A172 (cell line): ENCODE measurements around the gene ACSF3. TPM values are rescaled to one million over a fixed set of nuclear protein-coding genes. Genes with fewer than 3 reads are reported as not detected.
A peak's percentile ranks its signal among the peaks of the same experiment; 100 is the strongest.

Source experiments
- DNase-seq: peaks from one replicate; pipeline ENCODE4 v3.0.0-alpha.2; 2015; ENCODE audit warnings: low spot score
- total RNA-seq: library from RNA; depleted of rRNA; stranded (reverse); fragments of >200 nt; shearing (Covaris generic); gene quantifications from 2 replicates; pipeline ENCODE4 v1.2.3, GENCODE V29; 2014

The ACSF3 gene
- total RNA-seq, 1 experiment from 2014 or later: 49.0 TPM

DNA sequence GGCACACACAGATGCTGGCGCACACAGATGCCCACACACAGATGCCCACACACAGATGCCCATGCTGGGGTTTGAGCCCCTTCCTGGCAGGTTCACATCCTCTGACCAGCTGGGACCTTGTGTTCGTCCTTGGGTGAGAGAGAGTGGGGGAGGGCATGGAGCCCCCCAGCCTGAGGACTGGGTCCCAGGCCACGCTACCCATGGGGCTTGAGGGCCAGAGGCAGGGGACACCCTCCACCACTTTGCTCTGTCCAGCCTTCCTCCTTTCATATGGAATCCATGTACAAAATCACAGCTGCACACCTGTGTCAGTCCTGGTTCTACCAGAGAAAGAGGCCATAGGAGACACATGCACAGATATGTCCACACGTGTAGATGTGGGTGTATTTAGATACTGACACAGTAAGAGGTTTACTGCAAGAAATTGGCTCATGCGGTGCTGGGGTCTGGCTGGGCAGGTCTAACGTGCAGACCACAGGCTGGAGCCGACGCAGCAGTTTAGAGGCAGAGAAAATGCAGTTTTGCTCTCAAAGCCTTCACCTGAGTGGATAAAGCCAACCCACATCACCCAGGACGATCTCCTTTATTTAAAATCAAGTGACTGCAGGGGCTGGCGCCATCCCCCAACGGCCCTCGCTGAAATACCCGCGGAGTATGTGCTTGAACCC, 95.8 kb downstream of the ACSF3 start:
- DNase-seq: no peak

DNA sequence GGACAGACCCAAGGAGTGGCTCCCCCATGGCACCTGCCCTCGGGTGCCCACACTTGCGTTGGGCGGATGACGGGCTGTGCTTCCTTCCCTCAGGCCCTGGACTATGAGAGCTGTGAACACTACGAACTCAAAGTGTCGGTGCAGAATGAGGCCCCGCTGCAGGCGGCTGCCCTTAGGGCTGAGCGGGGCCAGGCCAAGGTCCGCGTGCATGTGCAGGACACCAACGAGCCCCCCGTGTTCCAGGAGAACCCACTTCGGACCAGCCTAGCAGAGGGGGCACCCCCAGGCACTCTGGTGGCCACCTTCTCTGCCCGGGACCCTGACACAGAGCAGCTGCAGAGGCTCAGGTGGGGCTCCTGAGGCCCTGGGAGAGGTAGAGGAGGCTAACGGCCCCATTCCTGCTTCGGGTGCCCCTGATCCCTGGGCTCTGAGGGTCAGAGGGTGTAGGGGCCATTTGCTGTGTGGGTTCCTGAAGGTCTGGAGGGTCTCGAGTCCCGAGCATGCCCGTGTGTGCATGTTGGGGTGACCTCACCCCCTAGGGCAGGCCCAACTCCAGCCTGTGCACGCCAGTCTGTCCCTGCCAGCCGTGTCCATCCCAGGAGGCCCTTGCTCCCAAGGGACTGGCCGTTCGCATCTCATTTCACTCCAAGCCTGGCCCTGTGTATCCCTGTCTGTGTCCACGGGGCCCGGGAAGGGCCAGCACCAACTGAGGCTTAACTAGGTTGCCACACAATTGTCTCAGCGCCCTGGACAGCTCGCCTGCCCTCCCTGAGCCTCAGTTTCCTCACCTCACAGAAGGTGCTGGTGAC, 96.7 kb downstream of the ACSF3 start:
- DNase-seq: no peak

DNA sequence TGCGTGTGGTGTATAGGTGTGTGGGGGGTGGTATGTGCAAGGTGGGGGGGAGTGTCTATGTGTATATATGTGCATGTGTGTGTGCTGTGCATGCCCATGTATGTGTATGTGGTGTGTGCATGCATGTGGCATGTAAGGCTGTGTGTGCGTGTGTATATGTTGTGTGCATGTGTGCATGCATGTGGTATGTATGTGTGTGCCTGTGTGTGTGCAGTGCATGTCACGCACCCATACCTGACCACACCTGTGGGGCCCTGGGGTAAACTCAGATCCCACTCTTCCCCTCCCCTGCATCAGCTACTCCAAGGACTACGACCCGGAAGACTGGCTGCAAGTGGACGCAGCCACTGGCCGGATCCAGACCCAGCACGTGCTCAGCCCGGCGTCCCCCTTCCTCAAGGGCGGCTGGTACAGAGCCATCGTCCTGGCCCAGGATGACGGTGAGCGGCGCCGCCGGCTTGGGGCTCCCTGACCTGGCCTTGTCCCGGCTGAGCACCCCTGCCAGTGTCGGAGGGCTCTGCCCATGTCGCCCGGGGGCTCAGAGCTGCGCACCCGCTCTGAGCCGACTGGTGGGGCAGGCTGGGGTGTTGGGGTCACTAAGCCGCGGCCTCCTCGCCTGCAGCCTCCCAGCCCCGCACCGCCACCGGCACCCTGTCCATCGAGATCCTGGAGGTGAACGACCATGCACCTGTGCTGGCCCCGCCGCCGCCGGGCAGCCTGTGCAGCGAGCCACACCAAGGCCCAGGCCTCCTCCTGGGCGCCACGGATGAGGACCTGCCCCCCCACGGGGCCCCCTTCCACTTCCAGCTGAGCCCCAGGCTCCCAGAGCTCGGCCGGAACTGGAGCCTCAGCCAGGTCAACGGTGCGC, 97.6 kb downstream of the ACSF3 start:
- no peak for DNase-seq

DNA sequence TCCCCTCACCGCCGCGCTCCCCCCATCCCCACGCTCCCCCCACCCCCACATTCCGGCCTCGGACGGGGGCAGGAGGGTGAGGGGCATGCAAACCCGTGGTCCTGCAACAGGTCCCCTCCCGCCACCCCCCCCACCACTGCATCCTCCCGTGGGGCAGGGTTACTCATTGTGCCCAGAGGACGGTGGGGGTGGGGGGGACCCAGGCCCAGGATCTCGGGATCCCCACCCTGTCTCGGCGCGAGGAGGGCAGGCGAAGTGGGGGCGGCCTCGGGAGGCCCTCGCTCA, 98.2 kb downstream of the ACSF3 start:
- DNase-seq: no peak

DNA sequence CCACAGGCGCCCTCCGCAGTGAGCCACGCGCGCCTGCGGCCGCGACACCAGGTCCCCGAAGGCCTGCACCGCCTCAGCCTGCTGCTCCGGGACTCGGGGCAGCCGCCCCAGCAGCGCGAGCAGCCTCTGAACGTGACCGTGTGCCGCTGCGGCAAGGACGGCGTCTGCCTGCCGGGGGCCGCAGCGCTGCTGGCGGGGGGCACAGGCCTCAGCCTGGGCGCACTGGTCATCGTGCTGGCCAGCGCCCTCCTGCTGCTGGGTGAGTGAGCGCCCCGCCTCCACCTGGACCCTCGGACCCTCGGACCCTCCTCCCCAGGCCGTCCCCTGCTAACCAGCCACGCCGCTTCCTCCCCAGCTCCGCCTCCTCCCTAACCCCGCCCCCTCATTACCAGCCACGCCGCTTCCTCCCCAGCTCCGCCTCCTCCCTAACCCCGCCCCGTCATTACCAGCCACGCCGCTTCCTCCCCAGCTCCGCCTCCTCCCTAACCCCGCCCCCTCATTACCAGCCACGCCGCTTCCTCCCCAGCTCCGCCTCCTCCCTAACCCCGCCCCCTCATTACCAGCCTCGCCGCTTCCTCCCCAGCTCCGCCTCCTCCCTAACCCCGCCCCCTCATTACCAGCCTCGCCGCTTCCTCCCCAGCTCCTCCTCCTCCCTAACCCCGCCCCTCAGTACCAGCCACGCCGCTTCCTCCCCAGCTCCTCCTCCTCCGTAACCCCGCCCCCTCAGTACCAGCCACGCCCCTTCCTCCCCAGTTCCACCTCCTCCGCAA, 98.7 kb downstream of the ACSF3 start:
- DNase-seq: peak; percentile 62

DNA sequence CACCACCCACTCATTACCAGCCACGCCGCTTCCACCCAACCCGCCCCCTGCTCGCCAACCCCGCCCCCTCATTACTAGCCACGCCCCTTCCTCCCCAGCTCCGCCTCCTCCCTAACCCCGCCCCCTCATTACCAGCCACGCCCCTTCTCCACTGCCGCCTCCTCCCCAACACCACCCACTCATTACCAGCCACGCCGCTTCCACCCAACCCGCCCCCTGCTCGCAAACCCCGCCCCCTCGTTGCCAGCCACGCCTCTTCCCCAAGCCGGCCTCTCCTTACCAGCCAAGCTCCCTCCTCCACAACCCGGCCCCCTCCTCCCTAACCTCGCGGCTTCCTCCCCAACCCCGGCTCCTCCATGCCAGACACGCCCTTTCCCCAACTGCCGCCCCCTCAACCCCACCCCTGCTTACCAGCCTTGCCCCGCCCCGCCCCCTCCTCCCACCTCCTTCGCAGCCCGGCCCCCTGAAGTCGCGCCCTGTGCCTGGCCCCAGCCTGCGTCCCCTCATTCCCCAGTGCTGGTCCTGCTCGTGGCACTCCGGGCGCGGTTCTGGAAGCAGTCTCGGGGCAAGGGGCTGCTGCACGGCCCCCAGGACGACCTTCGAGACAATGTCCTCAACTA, 99.4 kb downstream of the ACSF3 start:
- DNase-seq: peak; percentile 39

DNA sequence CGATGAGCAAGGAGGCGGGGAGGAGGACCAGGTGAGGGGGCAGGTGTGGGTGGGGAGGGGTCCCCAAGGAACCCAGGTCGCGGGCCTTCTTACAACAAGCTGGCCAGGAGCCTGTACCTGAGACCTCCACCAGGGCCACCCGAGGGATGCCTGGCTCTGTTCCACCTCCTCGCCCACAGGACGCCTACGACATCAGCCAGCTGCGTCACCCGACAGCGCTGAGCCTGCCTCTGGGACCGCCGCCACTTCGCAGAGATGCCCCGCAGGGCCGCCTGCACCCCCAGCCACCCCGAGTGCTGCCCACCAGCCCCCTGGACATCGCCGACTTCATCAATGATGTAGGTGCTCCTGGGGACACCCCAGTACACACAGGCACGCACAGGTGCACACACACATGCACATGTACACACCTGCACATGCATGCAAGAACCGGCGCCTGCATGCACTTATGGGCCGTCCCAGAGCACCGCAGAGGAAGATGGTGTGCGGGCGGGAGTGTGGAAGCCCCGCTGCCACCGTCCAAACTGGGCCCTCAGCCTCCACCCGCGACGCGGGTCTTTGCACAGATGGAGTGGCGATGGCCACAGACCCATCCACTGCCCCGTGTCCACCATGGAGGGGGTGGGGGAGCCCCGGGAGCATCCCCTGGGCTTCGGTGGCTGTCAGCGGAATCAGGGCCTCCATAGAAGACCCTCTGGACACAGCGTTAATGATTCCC, 100.1 kb downstream of the ACSF3 start:
- DNase-seq: no peak

DNA sequence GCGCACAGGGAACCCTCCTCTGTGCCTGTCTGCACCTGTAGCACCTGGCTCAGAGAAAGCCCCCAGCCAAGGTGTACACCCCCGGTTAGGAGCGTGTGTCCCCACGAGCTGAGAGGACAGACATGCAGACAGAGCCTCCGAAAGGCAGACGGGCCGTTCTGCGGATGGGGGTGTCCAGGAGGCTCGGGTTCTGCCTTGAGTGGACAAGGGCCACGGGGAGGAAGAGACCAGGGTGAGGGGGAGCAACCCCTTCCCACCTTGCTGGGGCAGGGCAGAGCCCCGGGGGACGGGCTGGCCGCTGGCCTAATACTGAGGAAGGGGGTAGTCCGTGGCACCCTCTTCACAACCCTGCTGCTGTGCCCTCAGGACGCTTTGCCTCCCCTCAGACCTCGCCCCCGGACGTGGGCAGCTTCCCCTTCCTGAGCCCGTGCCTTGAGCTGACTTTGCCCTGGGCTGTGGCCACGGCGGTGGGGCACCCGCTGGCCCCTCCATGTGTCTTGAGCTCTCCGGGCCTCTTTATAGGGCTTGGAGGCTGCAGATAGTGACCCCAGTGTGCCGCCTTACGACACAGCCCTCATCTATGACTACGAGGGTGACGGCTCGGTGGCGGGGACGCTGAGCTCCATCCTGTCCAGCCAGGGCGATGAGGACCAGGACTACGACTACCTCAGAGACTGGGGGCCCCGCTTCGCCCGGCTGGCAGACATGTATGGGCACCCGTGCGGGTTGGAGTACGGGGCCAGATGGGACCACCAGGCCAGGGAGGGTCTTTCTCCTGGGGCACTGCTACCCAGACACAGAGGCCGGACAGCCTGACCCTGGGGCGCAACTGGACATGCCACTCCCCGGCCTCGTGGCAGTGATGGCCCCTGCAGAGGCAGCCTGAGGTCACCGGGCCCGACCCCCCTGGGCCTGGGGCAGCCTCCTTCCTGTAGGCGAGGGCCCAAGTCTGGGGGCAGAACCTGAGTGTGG, 101.0 kb downstream of the ACSF3 start:
- DNase-seq: no peak

DNA sequence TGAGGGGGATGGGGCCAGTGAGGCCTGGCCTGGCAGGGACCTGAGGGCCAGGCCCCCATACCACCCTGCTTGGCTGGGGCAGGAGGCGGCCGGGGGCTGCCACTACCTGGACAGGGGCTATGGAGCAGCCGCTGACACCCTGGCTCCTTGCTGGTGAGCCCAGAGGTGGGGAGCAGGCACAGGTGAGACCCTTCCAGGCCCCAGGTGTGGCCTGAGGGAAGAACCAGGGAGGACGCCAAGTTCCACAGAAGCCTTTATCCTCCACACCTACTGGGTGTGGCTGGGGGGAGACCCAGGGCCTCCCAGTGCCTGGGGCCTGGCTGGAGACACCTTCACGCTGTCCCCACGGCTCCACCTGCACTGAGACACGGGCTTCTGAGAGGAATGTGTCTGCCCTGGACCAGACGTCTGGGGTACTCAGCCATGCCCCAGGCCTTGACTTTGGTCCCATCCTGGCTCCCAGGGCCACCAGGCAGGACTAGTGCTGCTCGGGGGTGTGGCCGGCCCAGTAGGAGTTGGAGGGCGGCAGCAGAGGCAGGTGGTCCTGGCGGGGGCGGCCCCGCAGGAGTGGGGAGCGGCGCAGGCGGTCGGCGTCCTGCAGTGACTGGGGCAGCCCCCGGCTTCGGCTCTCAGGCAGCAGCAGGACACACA, 102.0 kb downstream of the ACSF3 start:
- no peak for DNase-seq

DNA sequence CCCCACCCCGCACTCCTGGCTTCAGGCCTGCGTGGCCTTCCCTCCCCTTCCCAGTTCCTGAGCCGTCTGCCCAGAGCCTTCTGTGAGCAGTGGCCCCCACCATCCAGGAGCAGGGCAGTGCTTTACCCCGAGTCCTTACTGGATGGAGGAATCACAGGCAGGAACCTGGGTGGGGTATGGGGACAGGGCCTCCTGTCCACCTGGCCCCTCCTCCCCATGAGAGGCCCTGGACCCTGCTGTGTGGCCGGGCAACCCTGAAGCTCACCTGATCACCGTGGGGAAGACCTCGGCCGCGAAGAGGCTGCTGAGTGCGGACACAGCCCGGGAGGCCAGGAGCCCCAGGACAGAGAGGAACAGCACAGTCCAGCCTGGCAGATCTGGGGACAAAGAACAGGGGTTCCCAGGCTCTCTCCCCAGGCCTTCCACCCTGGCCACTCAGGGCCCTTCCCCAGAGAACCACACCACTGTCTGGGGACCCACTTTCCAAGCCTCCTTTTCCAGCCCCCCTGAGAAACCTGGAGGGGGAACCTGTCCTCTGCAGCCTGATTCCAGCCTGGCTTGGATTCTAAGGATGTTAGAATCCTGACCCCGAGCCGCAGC, 103.5 kb downstream of the ACSF3 start:
- DNase-seq: no peak

DNA sequence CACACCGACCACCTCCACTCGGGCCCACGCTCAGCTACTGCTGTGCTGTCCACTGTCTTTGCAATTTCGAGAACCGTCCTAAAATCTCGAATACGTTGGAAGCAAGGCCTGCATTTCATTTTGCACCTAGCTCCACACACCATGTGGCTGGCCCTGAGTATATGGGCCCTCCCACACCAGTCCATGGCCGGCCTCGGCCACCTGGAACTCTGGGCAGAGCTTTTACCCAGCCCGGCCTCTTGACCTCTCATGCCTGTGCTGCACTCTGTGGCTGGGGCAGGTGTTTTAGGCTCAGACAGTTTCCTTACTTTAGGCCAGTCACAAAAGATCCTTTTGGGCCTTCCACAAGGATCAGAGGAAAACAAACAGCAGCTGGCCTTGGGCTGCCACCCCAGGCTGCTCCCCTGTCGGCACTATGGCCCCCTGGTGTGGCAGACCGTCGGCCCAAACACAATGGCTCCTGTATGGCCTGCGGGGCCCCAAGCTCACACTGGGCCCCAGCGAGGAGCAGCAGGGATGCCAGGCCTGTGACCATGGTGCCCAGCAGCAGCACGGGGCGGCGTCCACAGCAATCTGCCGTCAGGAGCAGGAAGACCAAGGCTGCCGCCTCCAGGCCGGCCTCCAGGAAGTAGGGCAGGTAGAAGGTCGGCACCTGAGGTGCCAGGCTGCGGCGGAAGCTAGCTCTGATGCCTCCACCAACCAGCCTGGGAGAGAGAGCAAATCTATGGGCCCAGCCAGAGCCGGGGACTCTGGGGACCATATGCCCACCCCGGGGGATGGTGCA, 104.2 kb downstream of the ACSF3 start:
- DNase-seq: peak; percentile 22

DNA sequence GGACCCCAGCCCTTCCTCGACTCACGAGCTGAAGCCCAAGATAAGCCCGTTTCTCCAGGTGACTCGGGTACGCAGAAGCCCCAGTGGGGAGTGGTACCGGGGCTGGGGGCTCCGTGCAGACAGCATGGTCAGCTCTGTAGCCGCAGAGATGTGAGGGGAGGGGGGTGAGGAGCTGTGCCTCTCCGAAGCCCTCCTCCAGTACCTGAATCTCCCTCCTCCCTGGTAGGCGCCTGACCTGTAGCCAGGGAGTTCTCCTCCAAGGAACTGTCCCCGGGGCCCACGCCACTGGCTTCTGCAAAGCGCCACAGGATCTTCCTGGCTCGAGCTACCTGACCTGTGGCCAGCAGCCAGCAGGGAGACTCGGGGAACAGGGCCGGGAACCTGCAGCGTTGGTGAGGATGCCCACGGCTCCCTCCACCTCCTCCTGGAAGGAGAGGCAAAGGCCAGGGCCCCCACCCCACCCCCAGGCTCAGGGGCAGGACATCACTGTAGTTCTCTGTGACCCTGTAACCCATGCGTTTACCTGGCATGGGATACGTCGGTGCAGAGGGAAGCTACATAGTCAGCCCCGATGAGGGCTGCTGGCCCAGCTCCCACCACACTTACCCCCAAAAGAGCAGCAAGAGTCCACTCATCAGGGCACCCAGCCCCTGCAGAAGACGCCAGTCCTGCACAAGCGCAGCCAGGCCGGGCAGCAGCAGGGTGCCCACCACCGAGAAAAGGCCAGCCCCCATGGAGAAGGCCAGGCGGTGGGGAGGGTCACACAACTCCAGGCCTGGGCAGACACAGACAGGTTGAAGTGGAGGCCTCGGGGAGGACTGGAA, 105.0 kb downstream of the ACSF3 start:
- DNase-seq: no peak

DNA sequence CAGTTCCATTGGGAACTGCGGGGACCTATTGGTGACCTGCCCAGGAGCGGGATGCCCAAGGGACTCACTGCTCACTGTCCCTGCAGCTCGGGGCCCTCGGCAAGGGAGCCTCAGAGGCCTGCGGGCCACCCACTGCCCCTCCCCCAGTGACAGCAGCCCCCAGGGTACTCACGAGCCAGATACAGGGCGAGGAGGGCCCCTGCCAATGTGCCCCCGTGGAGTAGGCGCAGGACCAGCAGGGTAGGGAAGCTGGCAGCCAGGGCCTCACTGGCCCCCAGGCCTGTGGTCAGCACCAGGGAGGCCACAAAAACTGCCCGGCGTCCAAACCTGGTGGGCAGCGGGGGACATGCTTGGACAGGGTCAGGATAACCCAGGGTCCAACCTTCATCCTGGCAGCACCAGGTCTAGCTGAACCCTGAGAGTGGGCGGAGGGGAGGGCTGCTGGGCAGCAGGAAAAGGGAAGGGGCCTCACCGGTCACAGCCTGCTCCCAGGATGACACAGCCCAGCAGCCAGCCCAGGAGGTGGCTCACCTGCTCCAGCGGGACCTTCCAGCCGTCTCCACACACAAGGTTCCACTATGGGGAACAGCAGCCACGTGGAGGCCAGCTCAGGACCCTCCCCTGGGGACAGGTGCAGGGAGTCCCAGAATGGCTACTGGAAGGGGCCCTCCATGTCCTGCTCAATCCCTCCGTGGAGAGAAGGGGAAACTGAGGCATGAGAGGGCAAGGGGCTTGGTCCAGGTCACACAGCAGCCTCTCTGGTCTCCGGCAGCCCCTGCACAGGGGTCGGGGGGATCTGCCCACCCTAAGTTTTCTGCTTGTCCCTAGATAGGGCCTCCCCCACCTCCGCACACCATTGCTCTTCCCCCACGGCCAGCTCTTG, 105.8 kb downstream of the ACSF3 start:
- no peak for DNase-seq

DNA sequence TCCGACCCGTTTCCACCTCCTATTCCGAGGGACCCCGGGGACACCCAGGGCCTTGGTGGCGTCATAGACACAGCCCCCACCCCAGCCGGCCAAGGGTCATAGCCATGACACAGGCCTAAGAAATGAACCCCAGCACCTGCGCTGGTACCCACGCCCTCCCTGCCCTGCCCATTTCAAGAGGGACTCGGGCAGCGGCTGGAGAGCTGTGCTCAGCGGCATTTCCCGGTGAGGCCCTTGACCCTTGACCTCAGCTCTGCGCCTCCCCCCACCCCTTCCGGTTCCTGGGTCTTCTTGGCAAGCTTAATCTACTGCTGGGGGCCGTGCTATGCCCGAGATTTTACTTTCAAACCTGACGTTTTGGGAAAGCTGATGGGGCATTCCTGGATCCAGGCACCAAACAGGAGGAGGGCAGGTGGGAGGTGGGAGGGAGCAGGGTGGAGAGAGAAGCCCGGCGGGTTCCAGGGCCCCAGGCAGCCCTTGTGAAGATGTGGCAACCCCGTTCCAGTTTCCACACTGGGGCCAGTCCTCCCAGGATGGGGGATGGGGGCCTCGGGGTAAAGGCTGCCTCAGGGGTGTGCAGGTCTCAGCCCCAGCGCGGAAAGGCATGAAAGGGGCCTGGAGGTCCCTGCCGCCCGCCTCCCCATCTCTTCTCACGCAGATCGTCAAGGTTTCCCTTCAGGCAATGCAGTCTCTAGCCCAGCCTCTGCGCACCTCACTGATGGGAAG, 106.6 kb downstream of the ACSF3 start, which contains the start of gene SLC22A31:
Gene SLC22A31, minus strand, starts transcription at position 414 of the 726 bp plus-strand sequence. Its CDS starts 36 bp downstream, at position 378.
- DNase-seq: no peak

DNA sequence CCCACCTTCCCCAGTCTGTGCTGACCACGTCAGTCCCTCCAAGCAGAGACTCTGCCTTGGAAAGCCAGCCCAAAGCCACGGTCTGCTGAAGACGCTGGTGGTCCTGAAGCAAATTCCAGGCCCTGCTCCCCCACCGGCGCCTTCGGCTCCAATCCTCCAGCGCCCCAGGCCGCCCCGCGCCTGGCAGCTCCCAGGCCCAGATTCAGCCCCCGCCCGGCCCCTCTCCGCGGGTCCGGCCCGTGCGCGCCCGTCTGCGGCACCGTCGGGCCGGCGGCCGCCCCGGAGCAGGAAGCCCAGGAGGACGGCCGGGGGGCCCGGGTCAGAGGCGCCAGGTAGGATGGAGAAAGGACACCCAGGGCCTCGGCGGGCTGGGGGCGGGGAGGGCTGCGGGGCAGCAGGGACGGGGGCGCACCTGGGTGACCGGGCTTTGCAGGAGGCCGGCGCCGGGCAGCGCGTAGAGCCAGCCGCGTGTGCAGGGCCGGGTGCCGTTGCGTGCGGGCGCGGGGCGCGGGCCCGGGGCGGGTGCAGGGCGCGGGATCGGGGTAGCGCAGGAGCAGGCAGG, 107.3 kb downstream of the ACSF3 start:
- no peak for DNase-seq
